HAP-1 (cell line): ENCODE data around the gene GALNT17.

Source experiments
- DNase-seq, 2 experiments: peaks; one replicate each; pipeline ENCODE4 v3.0.0-alpha.2; 2016 to 2020; ENCODE audit warnings: low spot score in 2 of 2
- H3K27me3 ChIP-seq: fragments of 250-450 bp; sonication (Bioruptor Pico); 2 replicates; pipeline ENCODE4 v1.5.1; 2020; ENCODE audit warnings: low read depth, mild to moderate bottlenecking, moderate library complexity
- H3K36me3 ChIP-seq: fragments of 250-450 bp; sonication (Bioruptor Pico); replicated peaks from 2 replicates; pipeline ENCODE4 v1.5.1; 2020; ENCODE audit warnings: mild to moderate bottlenecking
- H3K4me1 ChIP-seq: fragments of 250-450 bp; sonication (Bioruptor Pico); 2 replicates; pipeline ENCODE4 v1.5.1; 2020; ENCODE audit warnings: mild to moderate bottlenecking
- H3K4me3 ChIP-seq: fragments of 250-450 bp; sonication (Bioruptor Pico); 2 replicates; pipeline ENCODE4 v1.5.1; 2020; ENCODE audit warnings: mild to moderate bottlenecking, moderate library complexity
- H3K9me3 ChIP-seq: fragments of 250-450 bp; sonication (Bioruptor Pico); 2 replicates; pipeline ENCODE4 v1.5.1; 2020; ENCODE audit warnings: mild to moderate bottlenecking, moderate library complexity
- in situ Hi-C: fragments of 300-500 bp; cut with MboI; formaldehyde crosslinking; loops from 3 replicates; pipeline ENCODE4 v1.14.3; 2020; ENCODE audit warnings: low sequenced_read_pairs, inconsistent platforms, mixed read lengths

The GALNT17 gene

GRCh38 chr7:71135663-71136062, 3.7 kb downstream of the GALNT17 start:
- no peaks in the 10 kb centered on the region for H3K27me3 ChIP-seq
- no peak for DNase-seq
- in situ Hi-C loops, result no loop called here
- H3K4me3 ChIP-seq, result no peak overlapping the region
- no peaks in the 10 kb centered on the region for H3K4me1 ChIP-seq
- no peaks in the 10 kb centered on the region for H3K36me3 ChIP-seq
- H3K9me3 ChIP-seq, result no peaks in the 10 kb centered on the region

GRCh38 chr7:71137479-71137878, 5.5 kb downstream of the GALNT17 start:
- Histone ChIP-seq H3K4me3 (no peak overlapping the region), H3K27me3 (no peaks in the 10 kb centered on the region), H3K4me1 (no peaks in the 10 kb centered on the region), H3K9me3 (no peaks in the 10 kb centered on the region), H3K36me3 (no peaks in the 10 kb centered on the region)
- DNase-seq, result no peak
- in situ Hi-C loops, result no loop called here

DNA sequence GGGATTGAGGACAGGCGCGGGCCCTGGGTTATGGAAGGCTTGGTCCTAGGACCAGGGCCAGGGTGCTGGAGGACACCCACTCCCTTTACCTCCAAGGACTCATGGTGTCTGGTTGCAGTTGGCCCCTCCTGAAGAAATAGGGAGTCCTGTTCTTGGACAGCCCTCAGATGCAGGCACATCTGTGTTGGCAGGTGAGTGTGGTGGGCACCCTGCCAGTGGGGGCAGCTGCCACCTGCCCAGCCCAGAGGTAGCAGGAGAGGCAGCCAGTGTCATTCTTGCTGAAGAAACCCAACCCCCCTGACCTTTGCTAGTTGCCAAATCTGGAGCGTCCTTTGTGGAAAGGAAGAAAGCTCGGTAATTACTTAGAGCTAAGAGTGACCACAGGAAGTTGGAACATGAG, 8.3 kb downstream of the GALNT17 start:
- H3K27me3 ChIP-seq, result no peaks in the 10 kb centered on the region
- H3K9me3 ChIP-seq, result no peaks in the 10 kb centered on the region
- H3K4me3 ChIP-seq, result no peak overlapping the region
- H3K36me3 ChIP-seq, result no peaks in the 10 kb centered on the region
- no peaks in the 10 kb centered on the region for H3K4me1 ChIP-seq
- DNase-seq, result no peak
- in situ Hi-C loops, result no loop called here

- DNase-seq, result no peak
- Histone ChIP-seq H3K4me3 (no peak overlapping the region), H3K27me3 (no peaks in the 10 kb centered on the region), H3K4me1 (no peaks in the 10 kb centered on the region), H3K36me3 (no peaks in the 10 kb centered on the region), H3K9me3 (no peaks in the 10 kb centered on the region)
- in situ Hi-C loops, result no loop called here
Measured at GRCh38 chr7:71144963-71145362, 13.0 kb downstream of the GALNT17 start.

- DNase-seq, result no peak
- no peaks in the 10 kb centered on the region for H3K9me3 ChIP-seq
- H3K27me3 ChIP-seq, result no peaks in the 10 kb centered on the region
- no peaks in the 10 kb centered on the region for H3K36me3 ChIP-seq
- in situ Hi-C loops, result no loop called here
- H3K4me3 ChIP-seq, result no peak overlapping the region
- H3K4me1 ChIP-seq, result no peaks in the 10 kb centered on the region
Measured at GRCh38 chr7:71145906-71146901, 14.3 kb downstream of the GALNT17 start.

GRCh38 chr7:71148098-71148497, 16.2 kb downstream of the GALNT17 start:
- Histone ChIP-seq H3K27me3 (no peaks in the 10 kb centered on the region), H3K4me1 (no peaks in the 10 kb centered on the region), H3K9me3 (no peaks in the 10 kb centered on the region), H3K4me3 (no peak overlapping the region), H3K36me3 (no peaks in the 10 kb centered on the region)
- in situ Hi-C loops, result no loop called here
- no peak for DNase-seq

DNA sequence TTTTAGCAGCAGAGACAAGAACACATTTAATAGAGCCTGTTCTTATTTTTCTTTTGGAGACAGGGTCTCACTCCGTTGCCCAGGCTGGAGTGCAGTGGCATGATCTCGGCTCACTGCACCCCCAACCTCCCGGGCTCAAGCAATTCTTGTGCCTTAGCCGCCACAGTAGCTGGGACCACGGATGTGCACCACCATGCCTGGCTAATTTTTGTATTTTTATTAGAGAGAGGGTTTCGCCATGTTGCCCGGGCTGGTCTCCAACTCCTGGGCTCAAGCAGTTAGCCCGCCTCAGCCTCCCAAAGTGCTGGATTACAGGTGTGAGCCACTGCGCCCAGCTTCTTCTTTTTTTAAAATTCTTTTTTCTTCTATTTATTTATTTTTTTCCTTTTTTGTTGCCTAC, 23.3 kb downstream of the GALNT17 start:
- Histone ChIP-seq H3K27me3 (no peaks in the 10 kb centered on the region), H3K36me3 (no peaks in the 10 kb centered on the region), H3K4me3 (no peak overlapping the region), H3K9me3 (no peaks in the 10 kb centered on the region), H3K4me1 (no peaks in the 10 kb centered on the region)
- in situ Hi-C loops, result no loop called here
- no peak for DNase-seq

GRCh38 chr7:71157757-71158156, 25.8 kb downstream of the GALNT17 start:
- H3K4me3 ChIP-seq, result no peak overlapping the region

GRCh38 chr7:71165708-71166107, 33.8 kb downstream of the GALNT17 start:
- DNase-seq, result no peak
- in situ Hi-C loops, result no loop called here
- Histone ChIP-seq H3K36me3 (no peaks in the 10 kb centered on the region), H3K27me3 (no peaks in the 10 kb centered on the region), H3K4me1 (no peaks in the 10 kb centered on the region), H3K4me3 (no peak overlapping the region), H3K9me3 (no peaks in the 10 kb centered on the region)

More at GRCh38 chr7:71157757-71158156, 25.8 kb downstream of the GALNT17 start:
- no peak for DNase-seq
- in situ Hi-C loops, result no loop called here
- H3K9me3 ChIP-seq, result no peaks in the 10 kb centered on the region
- H3K4me1 ChIP-seq, result no peaks in the 10 kb centered on the region
- no peaks in the 10 kb centered on the region for H3K36me3 ChIP-seq
- H3K27me3 ChIP-seq, result no peaks in the 10 kb centered on the region

DNA sequence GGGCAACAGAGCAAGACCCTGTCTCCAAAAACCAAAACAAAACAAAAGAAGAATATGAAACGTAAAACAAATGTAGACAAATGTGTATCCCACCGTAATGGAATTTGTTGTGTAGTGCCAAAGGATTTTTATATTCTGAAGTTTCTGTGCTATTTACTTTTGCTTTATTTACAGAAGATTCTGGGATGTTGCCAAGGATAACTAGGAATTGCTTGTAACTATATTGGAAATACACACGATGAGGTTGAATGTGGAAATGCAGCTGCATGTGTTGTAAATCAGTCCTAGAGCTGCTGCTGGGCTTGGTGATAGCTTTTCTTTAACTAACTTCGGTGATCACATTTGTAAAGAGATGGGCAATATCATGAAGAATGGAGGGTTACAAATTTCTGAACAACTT, 39.5 kb downstream of the GALNT17 start:
- no peak for DNase-seq
- Histone ChIP-seq H3K36me3 (no peaks in the 10 kb centered on the region), H3K4me3 (no peak overlapping the region), H3K27me3 (no peaks in the 10 kb centered on the region), H3K9me3 (no peaks in the 10 kb centered on the region), H3K4me1 (no peaks in the 10 kb centered on the region)
- in situ Hi-C loops, result no loop called here

DNA sequence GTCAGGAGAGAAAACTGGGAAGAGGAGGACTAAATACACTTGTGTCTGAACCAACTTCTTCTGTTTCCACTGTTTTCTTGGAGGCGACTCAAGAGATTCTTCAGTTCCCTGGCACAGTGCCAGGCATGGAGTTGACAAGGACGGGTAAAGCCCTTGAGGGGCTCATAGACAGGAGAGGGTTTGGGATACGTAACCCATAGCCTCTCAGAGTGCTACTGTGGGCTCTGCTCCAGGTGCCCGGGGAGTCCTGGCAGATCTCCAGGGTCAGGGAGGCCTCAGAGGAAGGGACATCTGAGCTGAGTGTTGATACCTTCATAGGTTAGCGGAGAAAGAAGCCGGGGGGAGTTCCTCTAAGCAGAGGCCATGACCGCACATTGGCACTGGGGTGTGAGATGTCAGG, 42.0 kb downstream of the GALNT17 start:
- H3K4me3 ChIP-seq, result no peak overlapping the region
- DNase-seq, result no peak
- H3K27me3 ChIP-seq, result no peaks in the 10 kb centered on the region
- in situ Hi-C loops, result no loop called here
- H3K4me1 ChIP-seq, result no peaks in the 10 kb centered on the region
- no peaks in the 10 kb centered on the region for H3K9me3 ChIP-seq
- H3K36me3 ChIP-seq, result no peaks in the 10 kb centered on the region

DNA sequence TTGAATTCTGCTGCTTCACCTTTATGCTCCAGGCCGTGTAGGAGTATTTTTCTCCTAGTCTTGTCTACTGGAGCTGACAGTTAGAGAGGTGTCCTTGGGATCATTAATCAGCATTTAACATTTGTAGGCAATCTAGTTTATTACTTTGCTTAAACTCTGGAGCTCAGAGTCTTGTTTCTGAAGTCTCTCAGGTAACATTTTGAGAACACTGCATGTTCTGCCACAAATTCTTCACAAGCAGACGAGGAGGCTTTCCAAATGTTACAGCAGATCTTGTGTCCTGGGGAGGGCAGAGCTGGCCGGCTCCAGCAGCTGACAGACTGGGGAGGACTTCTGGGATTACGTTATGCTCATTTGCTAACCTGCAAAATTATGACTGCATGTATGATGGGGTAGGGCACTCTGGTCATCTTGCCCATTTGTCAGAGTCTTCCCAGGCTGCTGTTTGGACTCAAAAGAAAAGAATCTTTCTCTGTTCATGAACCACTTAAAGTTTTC, 50.5 kb downstream of the GALNT17 start:
- Histone ChIP-seq H3K27me3 (no peaks in the 10 kb centered on the region), H3K36me3 (no peaks in the 10 kb centered on the region), H3K4me1 (no peaks in the 10 kb centered on the region), H3K4me3 (no peak overlapping the region), H3K9me3 (no peaks in the 10 kb centered on the region)
- in situ Hi-C loops, result no loop called here
- no peak for DNase-seq

DNA sequence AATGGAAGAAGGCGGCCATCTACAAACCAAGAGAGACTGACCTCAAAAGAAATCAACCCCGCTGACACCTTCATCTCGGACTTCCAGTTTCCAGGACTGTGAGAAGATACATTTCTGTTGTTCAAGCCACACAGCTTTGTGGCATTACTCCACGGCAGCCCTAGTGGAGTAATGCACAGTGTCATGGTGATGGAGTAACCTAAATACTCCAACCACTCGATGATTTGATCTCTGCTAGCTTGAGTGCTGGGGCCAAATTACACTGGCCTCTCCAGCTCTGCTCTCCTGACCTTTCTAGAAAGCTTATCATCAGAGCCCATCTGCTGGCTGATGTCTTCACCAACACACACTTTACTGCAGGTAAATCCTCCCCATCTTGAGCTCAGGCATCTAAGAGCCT, 52.2 kb downstream of the GALNT17 start:
- no peak for DNase-seq
- Histone ChIP-seq H3K9me3 (no peaks in the 10 kb centered on the region), H3K36me3 (no peaks in the 10 kb centered on the region), H3K4me1 (no peaks in the 10 kb centered on the region), H3K27me3 (no peaks in the 10 kb centered on the region), H3K4me3 (no peak overlapping the region)
- in situ Hi-C loops, result no loop called here

GRCh38 chr7:71184609-71185008, 52.7 kb downstream of the GALNT17 start:
- H3K4me3 ChIP-seq, result no peak overlapping the region

More at GRCh38 chr7:71184609-71185008, 52.7 kb downstream of the GALNT17 start:
- no peaks in the 10 kb centered on the region for H3K4me1 ChIP-seq
- no peaks in the 10 kb centered on the region for H3K27me3 ChIP-seq
- no peaks in the 10 kb centered on the region for H3K9me3 ChIP-seq
- in situ Hi-C loops, result no loop called here
- H3K36me3 ChIP-seq, result no peaks in the 10 kb centered on the region
- DNase-seq, result no peak
